Progenitor cell of endocrine pancreas (in vitro differentiated cells): ENCODE results near the gene NUDT1. TPM values are rescaled to one million over a fixed set of nuclear protein-coding genes. Genes with fewer than 3 reads are reported as not detected.

Source experiments
- DNase-seq: peaks from one replicate; pipeline ENCODE4 v3.0.0; 2021; ENCODE audit warnings: low spot score; ENCODE audit not compliant: unreplicated experiment
- H3K27ac Mint-ChIP-seq: 2 replicates; pipeline ENCODE4 v1.8.0; 2021; ENCODE audit warnings: mild to moderate bottlenecking, moderate library complexity, mixed read lengths
- H3K27me3 Mint-ChIP-seq: 2 replicates; pipeline ENCODE4 v1.8.0; 2021; ENCODE audit warnings: mixed read lengths
- H3K36me3 Mint-ChIP-seq: 2 replicates; pipeline ENCODE4 v1.8.0; 2022; ENCODE audit warnings: mixed read lengths; ENCODE audit not compliant: insufficient read depth
- H3K4me1 Mint-ChIP-seq: 2 replicates; pipeline ENCODE4 v1.8.0; 2021; ENCODE audit warnings: low read depth, mixed read lengths
- H3K4me3 Mint-ChIP-seq: 2 replicates; pipeline ENCODE4 v1.8.0; 2021; ENCODE audit warnings: low read depth, mild to moderate bottlenecking, moderate library complexity, mixed read lengths
- H3K9me3 Mint-ChIP-seq: 2 replicates; pipeline ENCODE4 v1.8.0; 2021; ENCODE audit warnings: low read depth, mixed read lengths
- total RNA-seq: library from RNA; stranded (reverse); gene quantifications from 2 replicates; pipeline ENCODE4 v1.2.1, GENCODE V29; 2021
- TF ChIP-seq, protein P1 (sequence below): fragments of 200-600 bp; sonication (generic); IDR thresholded peaks from one replicate; pipeline ENCODE4 v1.5.0; 2021; ENCODE audit warnings: antibody characterized with exemption, mild to moderate bottlenecking; ENCODE audit not compliant: unreplicated experiment

NUDT1 gene
- total RNA-seq, 1 donor from 2014 or later = 22.1 TPM

DNA sequence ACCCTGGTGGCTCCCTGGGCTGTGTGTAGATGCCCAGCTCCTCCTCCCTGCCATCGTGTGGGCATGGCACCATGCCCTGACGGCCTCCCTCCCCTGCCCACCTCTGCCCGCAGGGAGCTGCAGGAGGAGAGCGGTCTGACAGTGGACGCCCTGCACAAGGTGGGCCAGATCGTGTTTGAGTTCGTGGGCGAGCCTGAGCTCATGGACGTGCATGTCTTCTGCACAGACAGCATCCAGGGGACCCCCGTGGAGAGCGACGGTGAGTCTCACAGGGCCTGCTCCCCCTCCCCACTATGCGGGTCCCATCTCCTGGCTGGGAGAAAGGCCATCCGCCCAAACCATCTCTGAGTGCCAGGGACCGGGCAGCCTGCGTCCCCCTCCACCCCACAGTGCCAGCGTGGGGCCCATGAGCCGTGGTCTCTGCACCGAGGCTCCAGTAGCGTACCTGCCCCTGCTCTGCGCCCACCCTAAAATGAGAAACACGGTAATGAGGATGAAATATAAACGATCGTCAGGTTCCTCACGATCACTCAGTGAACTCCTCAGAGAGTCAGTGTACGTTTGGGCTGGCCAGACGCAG lies 7.8 kb downstream of the NUDT1 start:
- Mint-ChIP-seq H3K4me1 (no peaks in the 10 kb centered on the region), H3K9me3 (no peaks in the 10 kb centered on the region), H3K4me3 (no peak overlapping the region), H3K27ac (no peak overlapping the region), H3K36me3 (no peaks in the 10 kb centered on the region), H3K27me3 (no peaks in the 10 kb centered on the region)
- TF ChIP-seq, protein P1, sequence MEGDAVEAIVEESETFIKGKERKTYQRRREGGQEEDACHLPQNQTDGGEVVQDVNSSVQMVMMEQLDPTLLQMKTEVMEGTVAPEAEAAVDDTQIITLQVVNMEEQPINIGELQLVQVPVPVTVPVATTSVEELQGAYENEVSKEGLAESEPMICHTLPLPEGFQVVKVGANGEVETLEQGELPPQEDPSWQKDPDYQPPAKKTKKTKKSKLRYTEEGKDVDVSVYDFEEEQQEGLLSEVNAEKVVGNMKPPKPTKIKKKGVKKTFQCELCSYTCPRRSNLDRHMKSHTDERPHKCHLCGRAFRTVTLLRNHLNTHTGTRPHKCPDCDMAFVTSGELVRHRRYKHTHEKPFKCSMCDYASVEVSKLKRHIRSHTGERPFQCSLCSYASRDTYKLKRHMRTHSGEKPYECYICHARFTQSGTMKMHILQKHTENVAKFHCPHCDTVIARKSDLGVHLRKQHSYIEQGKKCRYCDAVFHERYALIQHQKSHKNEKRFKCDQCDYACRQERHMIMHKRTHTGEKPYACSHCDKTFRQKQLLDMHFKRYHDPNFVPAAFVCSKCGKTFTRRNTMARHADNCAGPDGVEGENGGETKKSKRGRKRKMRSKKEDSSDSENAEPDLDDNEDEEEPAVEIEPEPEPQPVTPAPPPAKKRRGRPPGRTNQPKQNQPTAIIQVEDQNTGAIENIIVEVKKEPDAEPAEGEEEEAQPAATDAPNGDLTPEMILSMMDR = no peak
- no peak for DNase-seq

GRCh38 chr7:2251381-2251780 lies 9.4 kb downstream of the NUDT1 start:
- Mint-ChIP-seq H3K4me3 (no peak overlapping the region), H3K27me3 (no peaks in the 10 kb centered on the region), H3K27ac (no peak overlapping the region), H3K9me3 (no peaks in the 10 kb centered on the region), H3K36me3 (peaks cover 2% of the 10 kb centered on the region), H3K4me1 (no peaks in the 10 kb centered on the region)
- TF ChIP-seq, protein P1 = no peak
- no peak for DNase-seq

- Mint-ChIP-seq H3K4me3 (no peak overlapping the region), H3K27ac (no peak overlapping the region), H3K27me3 (no peaks in the 10 kb centered on the region), H3K36me3 (peaks cover 2% of the 10 kb centered on the region), H3K4me1 (no peaks in the 10 kb centered on the region), H3K9me3 (no peaks in the 10 kb centered on the region)
- TF ChIP-seq, protein P1 = no peak
- DNase-seq = no peak
Observed at GRCh38 chr7:2251841-2252771, 10.1 kb downstream of the NUDT1 start.

DNA sequence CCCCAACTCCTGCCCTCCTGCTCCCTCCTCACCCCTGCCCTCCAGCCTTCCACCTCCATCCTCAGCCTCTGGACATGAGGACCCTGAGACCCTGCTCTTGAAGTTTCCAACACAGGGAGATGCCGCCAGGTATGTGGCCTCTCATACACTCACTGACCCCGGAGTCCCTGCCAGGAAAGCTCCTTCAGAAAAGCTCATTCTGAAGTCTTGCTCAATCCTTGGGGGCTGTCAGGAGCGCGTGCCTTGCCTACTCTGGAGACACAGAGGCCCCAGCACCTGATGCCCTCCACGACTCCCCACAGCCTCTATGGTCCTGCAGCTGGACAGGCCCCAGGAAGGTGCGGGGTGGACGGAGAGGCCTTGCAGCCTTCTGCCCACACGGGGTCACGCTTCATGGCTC lies 11.0 kb downstream of the NUDT1 start:
- Mint-ChIP-seq H3K27ac (no peak overlapping the region), H3K4me3 (no peak overlapping the region), H3K36me3 (peaks cover 2% of the 10 kb centered on the region), H3K27me3 (no peaks in the 10 kb centered on the region), H3K9me3 (no peaks in the 10 kb centered on the region), H3K4me1 (no peaks in the 10 kb centered on the region)
- DNase-seq = no peak
- TF ChIP-seq, protein P1 = no peak

DNA sequence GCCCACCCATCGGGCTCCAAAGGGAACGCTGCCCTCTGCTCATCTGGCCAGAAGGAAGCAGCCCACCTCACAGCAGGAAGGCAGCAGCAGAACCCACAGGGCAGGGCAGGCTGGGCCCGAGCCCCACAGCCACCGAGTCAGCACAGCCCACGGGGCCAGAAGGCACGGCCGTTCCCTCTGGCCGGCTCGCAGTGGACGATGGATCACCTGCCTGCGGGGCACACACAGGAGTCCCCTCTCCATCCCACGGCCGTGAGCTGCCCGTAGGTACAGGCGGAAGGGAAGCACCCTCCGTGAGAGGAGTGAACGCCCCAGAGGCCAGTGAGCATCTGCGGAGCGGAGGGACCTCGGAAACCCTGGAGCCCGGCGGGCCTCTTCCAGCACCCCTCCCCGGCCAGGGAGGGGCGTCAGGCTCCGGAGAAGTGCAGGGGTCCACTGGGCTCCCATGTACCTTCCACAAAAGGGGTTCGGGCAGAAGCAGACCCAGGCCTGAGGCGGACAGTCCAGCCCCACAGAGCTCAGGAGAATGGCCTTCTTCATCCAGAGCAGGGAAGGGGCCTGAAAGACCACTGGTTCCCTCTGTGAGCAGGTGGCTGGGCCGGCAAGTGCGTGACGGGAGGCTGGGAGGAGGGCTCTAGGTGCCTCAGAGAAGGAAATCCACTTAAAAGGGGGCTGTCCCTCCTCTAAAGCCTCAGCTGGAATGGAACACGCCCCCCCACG lies 11.7 kb downstream of the NUDT1 start:
- no peaks in the 10 kb centered on the region for H3K27me3 Mint-ChIP-seq
- H3K9me3 Mint-ChIP-seq = no peaks in the 10 kb centered on the region
- DNase-seq = no peak
- peaks cover 2% of the 10 kb centered on the region for H3K36me3 Mint-ChIP-seq
- TF ChIP-seq, protein P1 = no peak
- H3K4me1 Mint-ChIP-seq = no peaks in the 10 kb centered on the region
- H3K27ac Mint-ChIP-seq = no peak overlapping the region
- H3K4me3 Mint-ChIP-seq = no peak overlapping the region
